Epidermal melanocyte (primary cell): ENCODE data around the gene TAF1D.
"Not testable (repeated sequence)": the region's sequence is repeated elsewhere in the genome, so short reads cannot be mapped to it uniquely, and the experiment has no call there.

Experiments
- DNase-seq: peaks from one replicate; pipeline ENCODE4 v3.0.0; 2011; ENCODE audit warnings: low spot score; ENCODE audit not compliant: insufficient read length

Gene TAF1D, protein sequence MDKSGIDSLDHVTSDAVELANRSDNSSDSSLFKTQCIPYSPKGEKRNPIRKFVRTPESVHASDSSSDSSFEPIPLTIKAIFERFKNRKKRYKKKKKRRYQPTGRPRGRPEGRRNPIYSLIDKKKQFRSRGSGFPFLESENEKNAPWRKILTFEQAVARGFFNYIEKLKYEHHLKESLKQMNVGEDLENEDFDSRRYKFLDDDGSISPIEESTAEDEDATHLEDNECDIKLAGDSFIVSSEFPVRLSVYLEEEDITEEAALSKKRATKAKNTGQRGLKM

GRCh38 chr11:93741094-93741881 is at the start of gene TAF1D, which contains the start of gene C11orf54:
Gene TAF1D, minus strand, starts transcription at chr11:93741495. Its CDS starts 2,191 bp downstream, at chr11:93739304.
Gene C11orf54, plus strand, starts transcription at chr11:93741672. Its CDS starts 5,722 bp downstream, at chr11:93747394.
- DNase-seq, result peak; percentile 81

- DNase-seq, result no peak
These were observed 43.7 kb upstream of the TAF1D start for GRCh38 chr11:93784935-93785360.

DNA sequence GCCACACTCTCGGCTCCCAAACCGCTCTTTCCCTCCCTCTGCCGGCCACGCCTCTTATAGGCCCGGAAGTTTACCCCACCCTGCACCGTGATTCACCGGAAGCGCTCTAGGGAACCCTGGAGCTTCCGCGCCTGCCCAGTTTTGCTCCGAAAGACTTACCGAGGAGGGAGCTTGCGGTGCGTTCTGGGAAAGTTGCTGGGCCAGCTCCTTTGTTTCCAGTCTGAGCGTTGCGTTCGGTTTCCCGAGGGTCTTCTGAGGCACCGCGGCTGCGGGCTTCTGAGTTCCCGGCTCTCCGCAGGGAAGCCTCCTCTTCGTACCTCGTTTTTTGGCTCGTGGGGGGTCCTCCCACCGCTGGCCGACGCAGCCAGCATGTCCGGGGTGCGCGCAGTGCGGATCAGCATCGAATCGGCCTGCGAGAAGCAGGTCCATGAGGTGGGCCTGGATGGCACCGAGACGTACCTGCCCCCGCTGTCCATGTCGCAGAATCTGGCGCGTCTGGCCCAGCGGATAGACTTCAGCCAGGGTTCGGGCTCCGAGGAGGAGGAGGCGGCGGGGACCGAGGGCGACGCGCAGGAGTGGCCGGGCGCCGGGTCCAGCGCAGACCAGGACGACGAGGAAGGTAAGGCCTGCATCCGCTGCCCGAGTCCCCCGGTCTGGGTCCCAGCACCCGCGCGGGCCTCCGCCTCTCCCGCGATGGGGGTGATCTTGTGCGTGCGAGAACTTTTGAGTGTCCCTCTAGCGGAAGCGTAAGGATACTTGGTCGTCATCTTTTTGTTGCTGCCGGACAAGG is 43.0 kb upstream of the TAF1D start, which contains the start of gene MED17:
TSS of gene MED17 (plus strand) at position 138 of the 790 bp plus-strand sequence. CDS start at position 370, 232 bp downstream.
- peak; percentile 97 for DNase-seq

- no peak for DNase-seq
These were observed 42.5 kb upstream of the TAF1D start for GRCh38 chr11:93783765-93784144.

DNA sequence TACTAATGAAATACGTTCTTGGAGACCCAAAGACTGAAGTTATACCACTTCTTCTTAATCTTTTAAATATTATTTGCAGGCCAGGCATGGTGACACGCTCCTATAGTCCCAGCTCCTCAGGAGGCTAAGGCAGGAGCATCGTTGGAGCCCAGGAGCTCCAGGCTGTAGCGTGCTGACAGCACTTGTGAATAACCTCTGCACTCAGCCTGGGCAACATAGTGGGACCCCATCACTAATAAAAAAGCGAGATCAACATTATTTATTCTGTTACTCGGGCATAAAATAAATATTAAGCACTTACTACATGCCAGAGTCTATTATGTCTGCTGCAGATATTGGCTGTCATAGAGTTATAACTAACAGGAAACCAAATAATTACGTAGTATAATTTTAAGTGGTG is 42.1 kb upstream of the TAF1D start:
- DNase-seq, result no peak

DNA sequence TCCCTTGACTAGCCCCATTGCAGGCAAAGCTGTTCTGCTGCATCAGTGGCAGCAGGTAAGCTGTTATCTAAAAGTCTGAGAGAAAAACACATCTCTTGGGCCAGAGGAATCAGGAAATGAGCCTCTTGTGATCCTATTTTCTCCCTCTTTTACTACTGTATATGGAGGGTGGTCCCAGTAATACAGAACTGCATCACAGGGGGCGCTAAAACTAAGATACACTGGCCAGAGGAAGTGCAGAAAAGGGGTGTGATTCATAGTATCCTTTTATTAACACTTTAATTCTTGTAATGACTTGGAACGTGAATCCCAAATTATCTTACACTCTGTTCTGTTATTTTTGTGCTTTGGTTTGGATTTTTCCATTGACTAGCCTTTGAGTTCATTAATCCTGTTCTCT is 34.0 kb upstream of the TAF1D start:
- no peak for DNase-seq

- not testable (repeated sequence) for DNase-seq
These were observed 33.3 kb upstream of the TAF1D start for GRCh38 chr11:93774560-93774959.

DNA sequence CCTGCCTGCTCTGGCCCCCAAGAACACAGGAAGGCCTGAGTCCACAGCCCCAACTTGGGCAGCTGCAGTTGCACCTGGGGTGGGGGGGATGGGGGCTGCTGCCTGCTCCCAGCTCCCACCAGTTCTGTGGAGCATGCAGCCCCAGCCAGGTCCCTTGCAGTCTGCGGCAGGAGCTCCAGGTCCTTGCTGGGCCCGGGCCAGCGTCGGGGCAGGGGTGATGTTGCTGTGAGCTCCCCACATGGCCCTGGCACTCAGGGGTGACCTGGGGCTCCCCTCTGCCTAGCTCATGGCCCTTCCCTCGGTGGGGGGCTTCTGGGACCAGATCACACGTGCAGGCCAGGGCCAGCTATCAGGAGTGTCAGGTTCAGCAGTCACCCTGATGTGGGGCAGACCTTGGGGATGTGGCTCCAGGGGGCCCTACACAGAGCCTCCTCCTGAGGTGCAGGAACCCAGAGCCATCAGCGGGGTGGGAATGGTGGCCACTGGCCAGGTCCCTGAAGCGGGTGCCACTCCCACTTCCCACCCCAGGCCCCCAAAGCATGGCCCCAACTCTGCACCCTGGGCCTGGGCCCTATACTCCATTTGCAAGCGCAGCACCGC is 32.4 kb upstream of the TAF1D start:
- DNase-seq, result no peak

GRCh38 chr11:93773045-93773477 is 31.8 kb upstream of the TAF1D start:
- no peak for DNase-seq

GRCh38 chr11:93772123-93772522 is 30.8 kb upstream of the TAF1D start:
- no peak for DNase-seq

DNA sequence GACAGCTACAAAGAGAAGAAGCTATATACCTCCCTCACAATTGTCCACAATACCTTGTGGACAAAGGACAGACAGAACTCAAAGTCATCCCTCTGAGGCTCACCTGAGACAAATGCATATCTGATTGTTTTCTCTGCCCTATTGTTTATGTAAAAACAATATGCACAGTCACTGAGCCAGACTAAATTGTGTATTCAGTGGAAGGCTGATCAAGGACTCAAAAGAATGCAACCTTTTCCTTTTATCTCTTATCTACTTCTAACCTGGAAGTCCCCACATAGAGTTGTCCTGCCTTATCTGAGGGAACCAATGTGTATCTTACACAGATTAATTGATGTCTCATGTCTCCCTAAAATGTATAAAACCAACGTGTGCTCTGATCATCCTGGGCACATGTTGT is 28.9 kb upstream of the TAF1D start:
- DNase-seq, result no peak

- DNase-seq, result no peak
These were observed 25.7 kb upstream of the TAF1D start for GRCh38 chr11:93767018-93767417.

DNA sequence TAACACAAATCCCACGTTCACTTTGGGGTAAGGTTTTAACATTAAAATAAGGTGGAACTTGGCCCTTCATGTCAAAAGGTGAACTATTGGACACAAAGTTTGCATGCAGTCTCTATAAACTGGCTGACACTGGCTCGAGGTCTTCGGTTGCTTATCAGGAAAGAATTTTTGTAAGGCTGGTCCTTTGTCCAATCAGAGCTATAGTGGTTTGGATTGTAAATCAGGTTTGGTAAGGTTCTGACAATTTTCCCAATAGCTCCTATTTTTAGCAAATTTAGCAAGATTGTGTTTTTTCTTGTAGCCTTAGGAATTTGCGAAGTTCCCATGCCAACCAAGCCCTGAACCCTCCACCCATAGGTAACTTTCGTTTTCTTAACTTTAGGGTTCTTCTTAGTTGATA is 25.2 kb upstream of the TAF1D start:
- no peak for DNase-seq

DNA sequence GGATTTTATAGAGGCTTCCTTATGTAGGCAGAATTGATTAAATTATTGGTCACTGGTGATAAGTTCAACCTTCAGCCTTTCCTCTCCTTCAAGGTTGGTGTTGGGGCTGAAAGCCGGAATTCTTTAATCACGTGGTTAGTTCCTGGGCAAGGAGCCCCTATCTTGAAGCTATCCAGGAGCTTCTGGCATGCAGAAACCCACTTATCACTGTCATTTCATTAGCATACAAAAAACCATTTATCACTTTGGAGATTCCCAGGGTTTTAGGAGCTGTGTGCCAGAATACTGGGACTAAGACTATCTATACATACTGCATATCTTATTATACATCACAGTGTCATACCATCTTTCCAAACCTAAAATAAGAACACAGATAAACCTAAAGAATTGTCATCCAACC is 24.3 kb upstream of the TAF1D start:
- DNase-seq, result no peak

GRCh38 chr11:93761910-93762309 is 20.6 kb upstream of the TAF1D start:
- no peak for DNase-seq

DNA sequence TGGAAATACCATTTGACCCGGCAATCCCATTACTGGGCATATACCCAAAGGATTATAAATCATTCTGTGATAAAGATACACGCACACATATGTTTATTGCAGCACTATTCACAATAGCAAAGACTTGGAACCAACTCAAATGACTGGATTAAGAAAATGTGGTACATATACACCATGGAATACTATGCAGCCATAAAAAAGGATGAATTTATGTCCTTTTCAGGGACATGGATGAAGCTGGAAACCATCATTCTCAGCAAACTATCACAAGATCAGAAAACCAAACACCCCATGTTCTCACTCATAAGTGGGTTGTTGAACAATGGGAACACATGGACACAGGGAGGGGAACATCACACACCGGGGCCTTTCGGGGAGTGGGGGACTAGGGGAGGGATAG is 17.8 kb upstream of the TAF1D start:
- DNase-seq, result not testable (repeated sequence)

DNA sequence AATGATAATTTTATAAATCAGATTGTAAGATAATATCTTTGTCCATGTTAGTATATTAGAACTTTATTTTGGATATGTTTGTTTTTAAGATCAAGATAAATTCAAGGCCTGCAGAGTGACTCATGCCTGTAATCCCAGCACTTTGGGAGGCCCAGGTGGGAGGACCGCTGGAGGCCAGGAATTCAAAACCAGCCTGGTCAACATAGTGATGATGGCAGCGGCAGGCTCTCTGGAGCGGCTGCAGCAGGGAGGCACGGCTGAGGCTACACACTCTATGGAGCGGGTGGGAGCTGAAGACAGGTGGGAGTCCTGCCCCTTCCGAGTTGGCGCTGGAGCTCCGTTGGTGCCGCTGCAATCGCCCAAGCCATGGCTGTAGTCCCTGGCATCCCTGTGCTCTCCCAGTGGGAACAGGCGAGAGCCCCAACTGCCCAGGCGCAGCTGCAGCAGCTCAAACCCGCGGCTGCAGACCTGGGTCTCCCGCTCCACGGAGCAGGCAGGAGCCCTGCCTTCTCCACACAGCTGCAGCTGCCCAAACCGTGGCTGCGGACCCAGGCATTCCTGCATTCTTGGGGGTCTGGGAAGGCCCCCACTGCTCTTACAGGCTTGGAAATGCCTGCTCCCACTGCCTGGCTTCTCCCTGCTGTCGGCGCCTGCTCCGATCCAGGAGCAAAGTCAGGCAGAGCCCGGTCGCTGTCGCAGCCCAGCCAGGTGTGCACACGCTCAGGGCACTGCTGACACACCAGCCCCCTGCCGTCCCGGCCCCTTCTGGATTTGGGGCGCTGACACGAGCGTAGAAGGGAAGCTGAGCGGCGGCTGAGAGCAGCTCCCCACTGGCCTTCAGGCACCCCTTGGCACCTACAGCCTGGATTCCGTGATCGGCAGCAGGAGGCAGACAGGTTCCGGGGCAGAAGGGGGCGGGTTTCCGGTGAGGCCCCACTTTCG is 16.9 kb upstream of the TAF1D start:
- no peak for DNase-seq

DNA sequence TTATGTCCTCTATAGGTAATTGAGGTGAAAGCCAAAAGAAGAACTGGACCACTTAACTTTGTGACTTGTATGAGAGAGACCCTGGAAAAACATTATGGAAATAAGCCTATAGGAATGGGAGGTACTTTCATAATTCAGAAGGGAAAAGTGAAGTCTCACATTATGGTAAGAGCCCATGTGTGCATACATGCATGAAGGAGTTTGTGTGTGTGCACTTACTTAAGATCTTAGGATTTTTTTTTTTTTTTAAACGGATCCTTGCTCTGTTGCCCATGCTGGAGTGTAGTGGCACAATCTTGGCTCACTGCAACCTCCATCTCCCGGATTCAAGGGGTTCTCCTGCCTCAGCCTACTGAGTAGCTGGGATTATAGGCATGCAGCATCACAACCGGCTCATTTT is 16.0 kb upstream of the TAF1D start:
- no peak for DNase-seq

DNA sequence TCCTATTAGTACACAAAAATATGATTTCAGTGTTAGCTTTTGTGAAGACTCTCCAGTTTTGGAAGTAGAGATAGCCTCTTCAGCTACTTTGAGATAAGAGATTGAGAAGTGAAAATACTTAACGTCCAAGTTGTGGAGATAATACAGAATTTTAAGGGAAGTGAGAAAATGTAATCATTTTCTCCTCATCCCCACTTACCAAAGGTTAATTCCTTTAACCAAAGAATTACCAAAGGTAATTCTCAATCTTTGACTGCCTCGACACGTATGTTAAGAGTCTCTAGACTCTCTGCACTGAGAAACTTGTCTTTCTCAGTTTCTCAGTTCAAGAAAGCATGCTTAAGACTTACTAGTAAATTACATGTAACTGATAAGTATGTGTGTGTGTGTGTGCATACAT is 15.5 kb upstream of the TAF1D start:
- DNase-seq, result no peak

DNA sequence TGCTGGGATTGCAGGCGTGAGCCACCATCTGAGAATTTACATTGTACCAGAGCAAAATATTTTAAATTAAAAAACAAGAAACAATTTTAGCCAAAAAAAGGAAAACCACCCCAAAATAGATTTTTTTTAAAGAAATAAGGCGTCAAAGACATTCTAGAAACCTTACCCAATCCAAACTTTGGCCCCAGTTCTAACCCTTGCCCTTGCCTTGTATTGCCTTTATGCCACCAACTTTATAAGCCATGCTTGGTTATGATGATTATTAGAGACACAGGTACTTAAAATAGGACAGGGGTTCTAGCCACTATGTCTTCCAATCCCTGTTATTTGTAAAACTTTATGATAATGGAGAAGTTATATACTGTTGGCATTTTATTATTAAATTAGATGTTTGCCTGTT is 11.9 kb upstream of the TAF1D start:
- no peak for DNase-seq
